HepG2 (cell line): ENCODE results near the gene ZNF506. TPM values are rescaled to one million over a fixed set of nuclear protein-coding genes. Genes with fewer than 3 reads are reported as not detected.

ENCODE experiments used
- AKAP8 ChIP-seq: sonication (generic); formaldehyde crosslinking; IDR thresholded peaks from 2 replicates; pipeline ENCODE4 v1.5.1; 2020; ENCODE audit warnings: mild to moderate bottlenecking, missing genetic modification reagents
- ELF3 ChIP-seq: IDR thresholded peaks from 2 replicates; pipeline ENCODE4 v1.6.1; 2016; ENCODE audit warnings: missing genetic modification reagents, missing compliant biosample characterization
- MED1 ChIP-seq: sonication (generic); formaldehyde crosslinking; IDR thresholded peaks from 2 replicates; pipeline ENCODE4 v1.4.0; 2020; ENCODE audit warnings: missing genetic modification reagents
- MLX ChIP-seq: IDR thresholded peaks from 2 replicates; pipeline ENCODE4 v1.6.1; 2016
- NFE2L1 ChIP-seq: sonication (generic); formaldehyde crosslinking; IDR thresholded peaks from 2 replicates; pipeline ENCODE4 v1.4.0; 2020; ENCODE audit warnings: missing genetic modification reagents, mild to moderate bottlenecking, borderline replicate concordance
- PAF1 ChIP-seq: IDR thresholded peaks from 2 replicates; pipeline ENCODE4 v1.6.1; 2016; ENCODE audit warnings: missing genetic modification reagents, missing compliant biosample characterization
- PLSCR1 ChIP-seq: sonication (generic); formaldehyde crosslinking; IDR thresholded peaks from 2 replicates; pipeline ENCODE4 v1.5.0; 2020; ENCODE audit warnings: missing genetic modification reagents, mild to moderate bottlenecking, borderline replicate concordance
- SMC3 ChIP-seq: IDR thresholded peaks from 2 replicates; pipeline ENCODE4 v1.6.1; 2011; ENCODE audit warnings: low read length, improper control_type of control experiment
- TCF12 ChIP-seq, 2 experiments: fragments of 450-650 bp in 1 of 2; sonication (generic) in 1 of 2; formaldehyde crosslinking in 1 of 2; IDR thresholded peaks; 2 replicates each; pipeline versions ENCODE4 v1.6.1 to v1.8.0; 2017 to 2022; ENCODE audit warnings: antibody characterized with exemption in 1 of 2, mild to moderate bottlenecking in 1 of 2, missing genetic modification reagents in 1 of 2, moderate library complexity in 1 of 2
- ZBTB38 ChIP-seq: sonication (generic); formaldehyde crosslinking; IDR thresholded peaks from 2 replicates; pipeline ENCODE4 v1.5.1; 2020; ENCODE audit warnings: mild to moderate bottlenecking, missing genetic modification reagents
- ZNF138 ChIP-seq: sonication (generic); formaldehyde crosslinking; IDR thresholded peaks from 2 replicates; pipeline ENCODE4 v1.5.0; 2020; ENCODE audit warnings: mild to moderate bottlenecking, low read depth, missing genetic modification reagents
- ZNF510 ChIP-seq: sonication (generic); formaldehyde crosslinking; IDR thresholded peaks from 2 replicates; pipeline ENCODE4 v1.4.0; 2020; ENCODE audit warnings: low read depth, mild to moderate bottlenecking, missing genetic modification reagents
- ZNF790 ChIP-seq: sonication (generic); formaldehyde crosslinking; IDR thresholded peaks from 2 replicates; pipeline ENCODE4 v1.8.0; 2022; ENCODE audit warnings: missing genetic modification reagents, mild to moderate bottlenecking, borderline replicate concordance
- polyA plus RNA-seq, 8 experiments: library from polyadenylated mRNA; depleted of rRNA in 3 of 8; stranded (reverse) in 7 of 8; unstranded in 1 of 8; fragments of >200 nt; fragmentation: Illumina TruSeq in 4 of 8; extraction: Trizol in 4 of 8; gene quantifications; 2 replicates each; pipeline versions ENCODE4 v1.2.1 to v1.2.3, GENCODE V29; 2011 to 2016; ENCODE audit warnings: low read depth in 4 of 8, missing spikeins in 1 of 8, mixed read lengths in 1 of 8; ENCODE audit not compliant: insufficient read depth in 1 of 8
- total RNA-seq, 5 experiments: library from RNA; depleted of rRNA; stranded (reverse); fragments of >200 nt; fragmentation: Illumina TruSeq; extraction: Trizol; gene quantifications; 2 replicates each; pipeline ENCODE4 v1.2.3, GENCODE V29; 2016; ENCODE audit warnings: low read depth in 1 of 5
- TF ChIP-seq, protein P1 (sequence below): sonication (generic); formaldehyde crosslinking; IDR thresholded peaks from 2 replicates; pipeline ENCODE4 v1.9.0; 2021; ENCODE audit warnings: missing genetic modification reagents, borderline replicate concordance
- TF ChIP-seq, protein P2 (sequence below): sonication (generic); formaldehyde crosslinking; IDR thresholded peaks from 2 replicates; pipeline ENCODE4 v1.5.1; 2020; ENCODE audit warnings: missing genetic modification reagents, mild to moderate bottlenecking, borderline replicate concordance
- TF ChIP-seq, protein P3 (sequence below): sonication (generic); formaldehyde crosslinking; conservative IDR thresholded peaks from 2 replicates; pipeline ENCODE4 v1.8.1; 2023; ENCODE audit warnings: missing genetic modification reagents
- TF ChIP-seq, protein P4 (sequence below): sonication (generic); formaldehyde crosslinking; IDR thresholded peaks from 2 replicates; pipeline ENCODE4 v1.4.0; 2020; ENCODE audit warnings: missing genetic modification reagents, borderline replicate concordance
- TF ChIP-seq, protein P5 (sequence below): IDR thresholded peaks from 2 replicates; pipeline ENCODE4 v1.6.1; 2016

ZNF506 gene
- total and polyA plus RNA-seq, 2 of the 13 experiments (the other 11 are each of a cell fraction or from before 2014, with no cell fraction given), result not detected

GRCh38 chr19:19865750-19866610, 44.4 kb upstream of the ZNF506 start, which contains the start of gene ZNF253 (continued):
- TF ChIP-seq, protein P1, sequence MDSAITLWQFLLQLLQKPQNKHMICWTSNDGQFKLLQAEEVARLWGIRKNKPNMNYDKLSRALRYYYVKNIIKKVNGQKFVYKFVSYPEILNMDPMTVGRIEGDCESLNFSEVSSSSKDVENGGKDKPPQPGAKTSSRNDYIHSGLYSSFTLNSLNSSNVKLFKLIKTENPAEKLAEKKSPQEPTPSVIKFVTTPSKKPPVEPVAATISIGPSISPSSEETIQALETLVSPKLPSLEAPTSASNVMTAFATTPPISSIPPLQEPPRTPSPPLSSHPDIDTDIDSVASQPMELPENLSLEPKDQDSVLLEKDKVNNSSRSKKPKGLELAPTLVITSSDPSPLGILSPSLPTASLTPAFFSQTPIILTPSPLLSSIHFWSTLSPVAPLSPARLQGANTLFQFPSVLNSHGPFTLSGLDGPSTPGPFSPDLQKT, result no peak
- TF ChIP-seq, protein P2, sequence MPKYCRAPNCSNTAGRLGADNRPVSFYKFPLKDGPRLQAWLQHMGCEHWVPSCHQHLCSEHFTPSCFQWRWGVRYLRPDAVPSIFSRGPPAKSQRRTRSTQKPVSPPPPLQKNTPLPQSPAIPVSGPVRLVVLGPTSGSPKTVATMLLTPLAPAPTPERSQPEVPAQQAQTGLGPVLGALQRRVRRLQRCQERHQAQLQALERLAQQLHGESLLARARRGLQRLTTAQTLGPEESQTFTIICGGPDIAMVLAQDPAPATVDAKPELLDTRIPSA (CRISPR knock-in tag), result no peak
- no peak for TF ChIP-seq TCF12 (IDR thresholded peaks at IDR 0.05)
- no peak; the same call in 1 of the 2 replicates for TF ChIP-seq TCF12 (CRISPR knock-in tag; IDR thresholded peaks at IDR 0.05)
- TF ChIP-seq PLSCR1 (CRISPR knock-in tag), result no peak
- TF ChIP-seq ZBTB38 (CRISPR knock-in tag), result peak; percentile 55; the same call in 1 of the 2 replicates
- TF ChIP-seq MLX (CRISPR knock-in tag), result no peak
- TF ChIP-seq ZNF790 (CRISPR knock-in tag), result peak; percentile 44; the same call in 1 of the 2 replicates
- TF ChIP-seq, protein P3, sequence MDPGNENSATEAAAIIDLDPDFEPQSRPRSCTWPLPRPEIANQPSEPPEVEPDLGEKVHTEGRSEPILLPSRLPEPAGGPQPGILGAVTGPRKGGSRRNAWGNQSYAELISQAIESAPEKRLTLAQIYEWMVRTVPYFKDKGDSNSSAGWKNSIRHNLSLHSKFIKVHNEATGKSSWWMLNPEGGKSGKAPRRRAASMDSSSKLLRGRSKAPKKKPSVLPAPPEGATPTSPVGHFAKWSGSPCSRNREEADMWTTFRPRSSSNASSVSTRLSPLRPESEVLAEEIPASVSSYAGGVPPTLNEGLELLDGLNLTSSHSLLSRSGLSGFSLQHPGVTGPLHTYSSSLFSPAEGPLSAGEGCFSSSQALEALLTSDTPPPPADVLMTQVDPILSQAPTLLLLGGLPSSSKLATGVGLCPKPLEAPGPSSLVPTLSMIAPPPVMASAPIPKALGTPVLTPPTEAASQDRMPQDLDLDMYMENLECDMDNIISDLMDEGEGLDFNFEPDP, result no peak
- peak; percentile 62; the same call in 1 of the 2 replicates for TF ChIP-seq ZNF510 (CRISPR knock-in tag)
- TF ChIP-seq, protein P4, sequence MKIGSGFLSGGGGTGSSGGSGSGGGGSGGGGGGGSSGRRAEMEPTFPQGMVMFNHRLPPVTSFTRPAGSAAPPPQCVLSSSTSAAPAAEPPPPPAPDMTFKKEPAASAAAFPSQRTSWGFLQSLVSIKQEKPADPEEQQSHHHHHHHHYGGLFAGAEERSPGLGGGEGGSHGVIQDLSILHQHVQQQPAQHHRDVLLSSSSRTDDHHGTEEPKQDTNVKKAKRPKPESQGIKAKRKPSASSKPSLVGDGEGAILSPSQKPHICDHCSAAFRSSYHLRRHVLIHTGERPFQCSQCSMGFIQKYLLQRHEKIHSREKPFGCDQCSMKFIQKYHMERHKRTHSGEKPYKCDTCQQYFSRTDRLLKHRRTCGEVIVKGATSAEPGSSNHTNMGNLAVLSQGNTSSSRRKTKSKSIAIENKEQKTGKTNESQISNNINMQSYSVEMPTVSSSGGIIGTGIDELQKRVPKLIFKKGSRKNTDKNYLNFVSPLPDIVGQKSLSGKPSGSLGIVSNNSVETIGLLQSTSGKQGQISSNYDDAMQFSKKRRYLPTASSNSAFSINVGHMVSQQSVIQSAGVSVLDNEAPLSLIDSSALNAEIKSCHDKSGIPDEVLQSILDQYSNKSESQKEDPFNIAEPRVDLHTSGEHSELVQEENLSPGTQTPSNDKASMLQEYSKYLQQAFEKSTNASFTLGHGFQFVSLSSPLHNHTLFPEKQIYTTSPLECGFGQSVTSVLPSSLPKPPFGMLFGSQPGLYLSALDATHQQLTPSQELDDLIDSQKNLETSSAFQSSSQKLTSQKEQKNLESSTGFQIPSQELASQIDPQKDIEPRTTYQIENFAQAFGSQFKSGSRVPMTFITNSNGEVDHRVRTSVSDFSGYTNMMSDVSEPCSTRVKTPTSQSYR (CRISPR knock-in tag), result no peak
- TF ChIP-seq SMC3, result 0 out of 2 replicates have a peak, but pooled peaks have one; percentile 4
- no peak for TF ChIP-seq AKAP8 (CRISPR knock-in tag)
- TF ChIP-seq MED1, result peak; percentile 63
- TF ChIP-seq ELF3, result no peak
- TF ChIP-seq PAF1 (CRISPR knock-in tag), result no peak
- TF ChIP-seq, protein P5, sequence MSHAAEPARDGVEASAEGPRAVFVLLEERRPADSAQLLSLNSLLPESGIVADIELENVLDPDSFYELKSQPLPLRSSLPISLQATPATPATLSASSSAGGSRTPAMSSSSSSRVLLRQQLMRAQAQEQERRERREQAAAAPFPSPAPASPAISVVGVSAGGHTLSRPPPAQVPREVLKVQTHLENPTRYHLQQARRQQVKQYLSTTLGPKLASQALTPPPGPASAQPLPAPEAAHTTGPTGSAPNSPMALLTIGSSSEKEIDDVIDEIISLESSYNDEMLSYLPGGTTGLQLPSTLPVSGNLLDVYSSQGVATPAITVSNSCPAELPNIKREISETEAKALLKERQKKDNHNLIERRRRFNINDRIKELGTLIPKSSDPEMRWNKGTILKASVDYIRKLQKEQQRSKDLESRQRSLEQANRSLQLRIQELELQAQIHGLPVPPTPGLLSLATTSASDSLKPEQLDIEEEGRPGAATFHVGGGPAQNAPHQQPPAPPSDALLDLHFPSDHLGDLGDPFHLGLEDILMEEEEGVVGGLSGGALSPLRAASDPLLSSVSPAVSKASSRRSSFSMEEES (CRISPR knock-in tag), result 0 out of 2 replicates have a peak, but pooled peaks have one; percentile 22
- peak; percentile 29; the same call in 1 of the 2 replicates for TF ChIP-seq NFE2L1
- TF ChIP-seq ZNF138 (CRISPR knock-in tag), result no peak
